Tibial nerve (tissue), 4 donors: Measurements from ENCODE around the gene IL1RAPL2. TPM values are rescaled to one million over a fixed set of nuclear protein-coding genes. Genes with fewer than 3 reads are reported as not detected.

Experiments
- DNase-seq, 2 donors: peaks; one replicate each; pipeline ENCODE4 v3.0.0-alpha.2; 2019; ENCODE audit warnings: low spot score in 2 of 2
- H3K27ac ChIP-seq, 4 donors: fragments of 200-600 bp; sonication (generic) in 3 of 4; one replicate each; pipeline ENCODE4 v1.5.1; 2017 to 2019; ENCODE audit warnings: mild to moderate bottlenecking in 1 of 4
- H3K27me3 ChIP-seq, 2 donors: fragments of 200-600 bp; sonication (generic) in 1 of 2; one replicate each; pipeline versions ENCODE4 v1.5.1 to v1.6.0; 2017 to 2019
- H3K36me3 ChIP-seq, 3 donors: fragments of 200-600 bp; sonication (generic); one replicate each; pipeline ENCODE4 v1.5.1; 2018 to 2019
- H3K4me1 ChIP-seq, 4 donors: fragments of 200-600 bp; sonication (generic) in 3 of 4; one replicate each; pipeline ENCODE4 v1.5.1; 2017 to 2019
- H3K4me3 ChIP-seq, 4 donors: fragments of 200-600 bp; sonication (generic) in 3 of 4; one replicate each; pipeline ENCODE4 v1.5.1; 2017 to 2019; ENCODE audit warnings: mild to moderate bottlenecking in 1 of 4, moderate library complexity in 1 of 4
- H3K9me3 ChIP-seq, 4 donors: fragments of 200-600 bp; sonication (generic) in 3 of 4; one replicate each; pipeline ENCODE4 v1.5.1; 2017 to 2019
- CTCF ChIP-seq, 5 experiments: fragments of 200-600 bp in 3 of 5; fragments of 450-650 bp in 2 of 5; sonication (generic) in 3 of 5; IDR thresholded peaks; one replicate each; pipeline ENCODE4 v1.5.1; 2016 to 2019; ENCODE audit warnings: antibody characterized with exemption in 5 of 5, mild to moderate bottlenecking in 3 of 5, moderate library complexity in 2 of 5
- EP300 ChIP-seq, 2 donors: sonication (generic); formaldehyde crosslinking; IDR thresholded peaks; one replicate each; pipeline ENCODE4 v1.6.1; 2017; ENCODE audit warnings: antibody characterized with exemption in 2 of 2, mild to moderate bottlenecking in 1 of 2
- POLR2A ChIP-seq, 2 donors: fragments of 450-650 bp; IDR thresholded peaks; one replicate each; pipeline ENCODE4 v1.6.1; 2017; ENCODE audit warnings: antibody characterized with exemption in 2 of 2, mild to moderate bottlenecking in 2 of 2, moderate library complexity in 2 of 2
- WGBS, 2 donors: methylation state at CpG; one replicate each; pipeline ENCODE4 v1.1.5; 2018; 5-methylcytosine and 5-hydroxymethylcytosine counted together
- total RNA-seq, 4 donors: library from RNA; depleted of rRNA; stranded (reverse); fragments of >200 nt; gene quantifications; one replicate each; pipeline ENCODE4 v1.1.0, GENCODE V29; 2016

The IL1RAPL2 gene
- total RNA-seq, 4 donors from 2014 or later, result not detected

DNA sequence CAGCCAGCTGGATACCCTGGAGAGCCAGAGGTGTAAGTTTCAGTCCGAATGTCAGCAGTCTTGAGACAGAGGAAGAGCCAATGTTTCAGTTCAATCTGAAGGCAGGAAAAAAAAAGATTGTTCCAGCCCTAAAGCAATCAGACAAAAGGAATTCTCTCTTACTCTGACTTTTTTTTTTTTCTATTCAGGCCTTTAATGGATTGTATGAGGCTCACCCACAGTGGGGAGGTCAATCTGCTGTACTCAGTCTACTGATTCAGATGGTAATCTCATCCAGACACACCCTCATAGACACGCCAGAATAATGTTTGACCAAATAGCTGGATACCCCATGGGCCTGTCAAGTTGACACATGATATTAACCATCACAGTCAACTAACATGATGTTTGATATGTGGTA, 602.6 kb downstream of the IL1RAPL2 start:
- WGBS, 2 donors, result 38 to 49% methylated on average over 2 of the region's 2 CpGs
- DNase-seq, result no peak
- Histone ChIP-seq H3K9me3 (no peaks in the 10 kb centered on the region), H3K4me1 (no peaks in the 10 kb centered on the region), H3K27ac (no peak overlapping the region), H3K27me3 (peaks cover 0 to 5% of the 10 kb centered on the region in 2 donors), H3K36me3 (no peaks in the 10 kb centered on the region), H3K4me3 (no peak overlapping the region)
- TF ChIP-seq EP300 (IDR thresholded peaks at IDR 0.05) (no peak), CTCF (IDR thresholded peaks at IDR 0.05) (no peak), POLR2A (IDR thresholded peaks at IDR 0.05) (no peak)

DNA sequence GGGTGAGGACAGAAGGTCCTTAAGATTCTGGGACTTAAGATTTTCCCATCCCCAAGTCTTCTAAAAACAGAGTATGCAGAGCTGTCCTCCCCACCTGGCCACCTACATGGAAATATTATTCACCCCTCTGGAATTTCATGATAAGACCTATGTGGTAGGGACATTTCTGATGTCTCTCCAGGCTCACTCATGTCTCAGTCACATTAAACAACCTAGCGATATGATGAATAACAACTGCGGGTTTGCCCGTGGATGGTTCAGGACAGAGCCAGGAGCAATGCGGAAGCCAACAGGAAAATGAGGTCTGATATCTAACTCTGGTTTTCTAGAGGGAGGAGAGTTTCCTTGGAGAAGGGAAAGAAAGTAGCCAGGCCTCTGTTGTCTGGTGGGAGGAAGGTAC, 607.1 kb downstream of the IL1RAPL2 start:
- no peak for TF ChIP-seq CTCF (IDR thresholded peaks at IDR 0.05)
- TF ChIP-seq POLR2A (IDR thresholded peaks at IDR 0.05), result no peak
- no peak for TF ChIP-seq EP300 (IDR thresholded peaks at IDR 0.05)
- no peak overlapping the region for H3K27ac ChIP-seq
- H3K4me1 ChIP-seq, result no peaks in the 10 kb centered on the region
- H3K36me3 ChIP-seq, result no peaks in the 10 kb centered on the region
- H3K4me3 ChIP-seq, result no peak overlapping the region
- no peak for DNase-seq
- WGBS, 2 donors, result 92 to 94% methylated on average over 4 of the region's 4 CpGs
- peaks cover 0 to 5% of the 10 kb centered on the region in 2 donors for H3K27me3 ChIP-seq
- H3K9me3 ChIP-seq, result no peaks in the 10 kb centered on the region

- peaks cover 0 to 16% (median 6%) of the 10 kb centered on the region in 4 donors for H3K9me3 ChIP-seq
- no peak overlapping the region for H3K27ac ChIP-seq
- no peak for TF ChIP-seq EP300 (IDR thresholded peaks at IDR 0.05)
- H3K4me1 ChIP-seq, result no peaks in the 10 kb centered on the region
- WGBS, 2 donors, result 83 to 92% methylated on average over 3 of the region's 3 CpGs
- no peak overlapping the region for H3K4me3 ChIP-seq
- H3K27me3 ChIP-seq, result peaks cover 0 to 8% of the 10 kb centered on the region in 2 donors
- DNase-seq, result no peak
- H3K36me3 ChIP-seq, result no peaks in the 10 kb centered on the region
Measured at GRCh38 chrX:105179644-105180043, 613.6 kb downstream of the IL1RAPL2 start.

- DNase-seq, result no peak
- WGBS, 2 donors, result 85 to 91% methylated on average over 8 of the region's 8 CpGs
Measured at GRCh38 chrX:105189093-105189492, 623.1 kb downstream of the IL1RAPL2 start.

GRCh38 chrX:105190252-105190853, 624.4 kb downstream of the IL1RAPL2 start:
- DNase-seq, result peak in 1 of 2 donors; percentile 7
- TF ChIP-seq EP300 (IDR thresholded peaks at IDR 0.05) (no peak), CTCF (IDR thresholded peaks at IDR 0.05) (peak; percentile 53 to 90 (median 64))
- H3K9me3 ChIP-seq, result no peaks in the 10 kb centered on the region
- no peaks in the 10 kb centered on the region for H3K4me1 ChIP-seq
- H3K27me3 ChIP-seq, result peaks cover 0 to 21% of the 10 kb centered on the region in 2 donors
- no peak overlapping the region for H3K4me3 ChIP-seq
- no peak overlapping the region for H3K27ac ChIP-seq
- H3K36me3 ChIP-seq, result no peaks in the 10 kb centered on the region
- WGBS, 2 donors, result 0 to 6% methylated on average over 2 of the region's 2 CpGs

More at GRCh38 chrX:105189093-105189492, 623.1 kb downstream of the IL1RAPL2 start:
- Histone ChIP-seq H3K36me3 (no peaks in the 10 kb centered on the region), H3K4me1 (no peaks in the 10 kb centered on the region), H3K27me3 (peaks cover 0 to 13% of the 10 kb centered on the region in 2 donors), H3K27ac (no peak overlapping the region), H3K9me3 (no peaks in the 10 kb centered on the region), H3K4me3 (no peak overlapping the region)
- no peak for TF ChIP-seq CTCF (IDR thresholded peaks at IDR 0.05)
- TF ChIP-seq POLR2A (IDR thresholded peaks at IDR 0.05), result no peak
